Hematopoietic multipotent progenitor cell treated with erythropoietin and hydrocortisone succinate and interleukin-3 and kit ligand, for 17 days (in vitro differentiated cells): ENCODE results near the gene SCGB1A1.

Source experiments
- DNase-seq: peaks from one replicate; pipeline ENCODE4 v3.0.0-alpha.2; 2015; ENCODE audit warnings: low spot score

The SCGB1A1 gene

GRCh38 chr11:62421996-62422395, 3.2 kb downstream of the SCGB1A1 start:
- no peak for DNase-seq

GRCh38 chr11:62423012-62423411, 4.2 kb downstream of the SCGB1A1 start:
- no peak for DNase-seq

GRCh38 chr11:62427630-62428233, 8.9 kb downstream of the SCGB1A1 start:
- DNase-seq, result no peak

- DNase-seq, result no peak
These were observed 10.2 kb downstream of the SCGB1A1 start for GRCh38 chr11:62428871-62429560.

DNA sequence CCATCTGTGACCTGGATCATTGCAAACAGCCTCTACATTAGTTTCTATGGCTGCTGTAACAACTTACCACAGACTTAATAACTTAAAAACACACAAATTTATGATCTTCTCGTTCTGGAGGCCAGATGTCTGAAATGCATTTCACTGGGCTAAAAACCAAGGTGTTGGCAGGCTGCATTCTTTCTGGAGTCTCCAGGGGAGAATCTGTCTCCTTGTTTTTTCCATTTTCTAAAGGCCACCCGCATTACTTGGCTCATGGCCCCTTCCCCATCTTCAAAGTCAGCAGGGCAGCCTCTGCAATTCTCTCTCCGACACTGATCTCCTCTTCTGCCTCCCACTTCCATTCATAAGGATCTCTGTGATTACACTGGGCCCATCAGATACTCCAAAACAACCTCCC, 11.6 kb downstream of the SCGB1A1 start:
- no peak for DNase-seq

GRCh38 chr11:62431171-62431901, 12.5 kb downstream of the SCGB1A1 start:
- DNase-seq, result no peak

- DNase-seq, result no peak
These were observed 13.9 kb downstream of the SCGB1A1 start for GRCh38 chr11:62432695-62433094.

DNA sequence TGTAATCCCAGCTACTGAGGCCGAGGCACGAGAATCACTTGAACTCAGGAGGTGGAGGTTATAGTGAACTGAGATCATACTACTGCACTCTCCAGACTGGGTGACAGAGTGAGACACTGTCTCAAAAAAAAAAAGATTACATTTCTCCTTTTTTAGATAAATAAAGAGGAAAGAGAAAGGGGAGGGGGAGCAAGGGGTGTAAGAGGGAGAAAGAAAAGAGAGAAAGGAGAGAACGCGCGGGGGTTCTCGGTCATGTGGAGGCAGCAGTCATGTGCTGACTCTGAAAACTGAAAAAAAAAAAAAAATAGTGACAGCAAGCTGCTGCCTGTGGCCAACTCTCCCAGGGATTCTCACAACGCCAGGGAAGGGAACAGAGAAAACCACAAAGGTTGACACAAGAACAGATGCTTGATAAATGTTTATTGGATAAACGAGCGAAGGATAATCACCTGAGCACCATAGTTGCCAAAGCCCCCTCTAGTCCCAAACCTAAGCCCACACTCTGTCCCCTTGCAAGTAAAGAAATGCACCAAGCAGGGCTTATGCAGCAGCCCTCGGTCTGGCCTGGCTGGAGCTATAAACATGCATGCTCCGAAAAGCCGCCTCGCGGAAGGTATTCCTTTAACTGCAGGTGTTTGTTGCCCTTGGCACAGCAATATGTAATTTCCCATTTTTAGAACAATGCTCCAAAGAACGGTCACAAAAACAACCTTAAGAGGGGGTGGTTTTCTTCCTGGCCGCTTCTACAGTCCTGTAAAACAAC, 14.5 kb downstream of the SCGB1A1 start:
- DNase-seq, result no peak

GRCh38 chr11:62433904-62434276, 15.1 kb downstream of the SCGB1A1 start:
- DNase-seq, result no peak

- no peak for DNase-seq
These were observed 17.2 kb downstream of the SCGB1A1 start for GRCh38 chr11:62435846-62436660.

- DNase-seq, result no peak
These were observed 18.8 kb downstream of the SCGB1A1 start for GRCh38 chr11:62437616-62438015.

GRCh38 chr11:62438641-62439040, 19.8 kb downstream of the SCGB1A1 start:
- DNase-seq, result no peak

DNA sequence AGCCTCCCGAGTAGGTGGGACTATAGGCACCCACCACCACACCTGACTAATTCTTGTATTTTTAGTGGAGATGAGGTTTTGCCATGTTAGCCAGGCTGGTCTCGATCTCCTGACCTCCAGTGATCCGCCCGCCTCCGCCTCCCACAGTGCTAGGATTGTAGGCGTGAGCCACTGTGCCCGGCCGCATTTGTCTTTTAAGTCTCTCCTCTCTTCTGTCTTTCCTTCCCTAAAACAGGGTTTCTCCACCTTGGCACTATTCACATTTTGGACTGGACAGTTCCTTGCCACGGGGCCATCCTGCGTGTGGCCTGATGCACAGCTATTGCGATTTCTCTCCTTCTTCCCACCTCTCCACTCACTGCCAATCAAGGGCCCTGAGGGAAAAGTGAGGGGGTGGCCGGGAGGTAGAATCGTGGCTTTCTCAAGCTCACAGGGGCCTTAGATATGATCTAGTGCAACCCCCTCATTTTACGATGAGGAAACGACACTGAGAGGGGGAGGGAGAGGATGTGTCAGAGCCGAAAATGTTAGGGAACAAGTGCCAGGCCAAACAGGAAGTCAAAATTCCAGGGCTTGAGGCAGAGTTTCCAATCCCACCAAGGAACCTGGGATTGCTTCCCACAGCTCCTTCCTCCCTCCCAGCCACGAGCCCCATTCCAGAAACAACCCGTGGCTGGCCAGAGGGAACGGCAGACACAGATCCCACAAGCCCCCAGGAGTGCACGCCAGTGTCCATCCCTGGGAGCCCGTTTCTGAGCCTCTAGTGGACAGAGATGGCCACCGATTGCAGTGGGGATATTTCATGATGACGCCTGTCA, 21.2 kb downstream of the SCGB1A1 start:
- no peak for DNase-seq

GRCh38 chr11:62443390-62444235, 24.8 kb downstream of the SCGB1A1 start:
- DNase-seq, result no peak

GRCh38 chr11:62444236-62444833, 25.5 kb downstream of the SCGB1A1 start:
- DNase-seq, result peak; percentile 38

DNA sequence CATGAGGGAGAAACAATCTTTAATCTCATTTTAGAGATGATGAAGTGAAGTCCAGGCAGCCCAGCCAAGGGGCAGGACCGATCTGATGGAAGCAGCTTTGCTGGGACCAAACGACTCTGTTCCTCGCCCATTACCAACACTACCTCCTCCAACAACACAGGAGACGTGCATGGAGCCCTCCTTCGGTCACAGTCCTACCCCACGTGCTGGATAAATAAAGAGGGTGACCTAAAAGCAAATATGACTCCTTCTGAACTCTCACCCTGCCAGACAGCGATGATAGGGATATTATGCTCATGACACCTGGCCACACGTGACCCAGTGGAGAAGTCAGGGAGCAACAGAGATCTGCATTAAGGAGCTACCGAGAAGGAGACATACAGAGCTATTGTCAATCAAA, 26.0 kb downstream of the SCGB1A1 start:
- no peak for DNase-seq

GRCh38 chr11:62445314-62445740, 26.5 kb downstream of the SCGB1A1 start:
- no peak for DNase-seq

DNA sequence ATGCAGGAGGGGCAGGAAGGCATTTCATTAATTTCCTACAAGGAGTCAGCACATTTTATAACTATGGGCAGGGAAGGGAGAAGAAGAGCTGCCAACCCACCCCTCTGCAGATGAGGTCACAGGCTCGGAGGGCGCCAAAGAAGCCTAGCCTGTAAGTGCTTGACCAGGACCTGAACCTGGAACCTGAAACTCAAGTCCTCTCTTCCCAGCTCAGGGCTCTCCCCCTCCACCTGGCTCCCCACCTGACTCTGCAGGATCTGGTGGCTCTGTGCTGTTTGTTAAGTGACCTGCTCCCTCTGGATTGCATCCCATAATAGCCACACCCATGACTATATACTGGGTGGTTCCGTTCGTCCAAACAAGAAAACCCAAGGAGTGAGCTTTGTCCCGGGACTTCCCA, 27.3 kb downstream of the SCGB1A1 start:
- DNase-seq, result no peak

DNA sequence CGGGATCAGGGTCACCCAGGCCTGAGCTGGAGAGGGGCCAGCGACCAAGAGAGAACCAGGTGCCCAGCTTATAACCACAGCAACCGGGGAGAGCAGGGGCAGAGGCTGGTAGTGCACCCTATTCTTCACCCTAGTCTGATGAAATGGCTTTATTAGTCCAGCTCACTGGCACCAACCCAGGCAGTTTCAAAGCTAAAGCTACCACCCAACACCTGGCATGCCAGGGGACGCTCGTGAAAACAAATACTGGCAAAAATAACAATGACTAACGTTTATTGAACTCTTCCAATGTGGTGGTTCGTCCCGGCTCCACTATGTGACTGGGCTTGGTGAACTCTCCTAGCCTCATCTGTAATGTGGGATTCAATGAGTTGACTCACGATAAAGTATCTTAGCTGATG, 30.6 kb downstream of the SCGB1A1 start:
- no peak for DNase-seq
